ENCODE data around the gene VMP1.
"Not testable (repeated sequence)": the region's sequence is repeated elsewhere in the genome, so short reads cannot be mapped to it uniquely, and the experiment has no call there.

Gene VMP1

GRCh38 chr17:59756236-59756818 is 48.9 kb downstream of the VMP1 start:
- no peak for DNase-seq

- no peak for DNase-seq
Measured at GRCh38 chr17:59757043-59757442, 49.6 kb downstream of the VMP1 start.

- DNase-seq: no peak
Measured at GRCh38 chr17:59757470-59757869, 50.0 kb downstream of the VMP1 start.

- DNase-seq: no peak
Measured at GRCh38 chr17:59757881-59758385, 50.5 kb downstream of the VMP1 start.

GRCh38 chr17:59758998-59759651 is 51.7 kb downstream of the VMP1 start:
- DNase-seq: not testable (repeated sequence)

GRCh38 chr17:59760160-59760559 is 52.7 kb downstream of the VMP1 start:
- DNase-seq: no peak

- no peak for DNase-seq
Measured at GRCh38 chr17:59761385-59762048, 54.1 kb downstream of the VMP1 start.

- DNase-seq: no peak
Measured at GRCh38 chr17:59762049-59762823, 54.8 kb downstream of the VMP1 start.

- no peak for DNase-seq
Measured at GRCh38 chr17:59762824-59763374, 55.4 kb downstream of the VMP1 start.

GRCh38 chr17:59763861-59764260 is 56.4 kb downstream of the VMP1 start:
- no peak for DNase-seq

- DNase-seq: no peak
Measured at GRCh38 chr17:59764292-59764741, 56.9 kb downstream of the VMP1 start.

- DNase-seq: no peak
Measured at GRCh38 chr17:59765038-59765437, 57.6 kb downstream of the VMP1 start.

- DNase-seq: no peak
Measured at GRCh38 chr17:59766491-59766890, 59.0 kb downstream of the VMP1 start.

GRCh38 chr17:59767176-59767575 is 59.7 kb downstream of the VMP1 start:
- no peak for DNase-seq

GRCh38 chr17:59769887-59770286 is 62.4 kb downstream of the VMP1 start:
- DNase-seq: no peak

GRCh38 chr17:59771093-59771492 is 63.6 kb downstream of the VMP1 start:
- DNase-seq: no peak

GRCh38 chr17:59775786-59776350 is 68.4 kb downstream of the VMP1 start:
- DNase-seq: no peak

GRCh38 chr17:59776577-59776976 is 69.1 kb downstream of the VMP1 start:
- no peak for DNase-seq

GRCh38 chr17:59777033-59777432 is 69.6 kb downstream of the VMP1 start:
- DNase-seq: no peak

- no peak for DNase-seq
Measured at GRCh38 chr17:59778996-59779395, 71.5 kb downstream of the VMP1 start.

GRCh38 chr17:59779521-59779920 is 72.1 kb downstream of the VMP1 start:
- no peak for DNase-seq

- not testable (repeated sequence) for DNase-seq
Measured at GRCh38 chr17:59780548-59780947, 73.1 kb downstream of the VMP1 start.

Measured in left hindlimb (tissue), 1 donor.